ENCODE measurements around the gene ATP5PD. TPM values are rescaled to one million over a fixed set of nuclear protein-coding genes. Genes with fewer than 3 reads are reported as not detected.

Gene ATP5PD
- total and polyA plus RNA-seq, 2 of the 13 experiments (the other 11 are each of a cell fraction or from before 2014, with no cell fraction given) = 158 to 428 TPM

- peak; percentile 88; the same call in 1 of the 2 replicates for TF ChIP-seq GTF3A (CRISPR knock-in tag; conservative IDR thresholded peaks at IDR 0.05)
- TF ChIP-seq, protein P1, sequence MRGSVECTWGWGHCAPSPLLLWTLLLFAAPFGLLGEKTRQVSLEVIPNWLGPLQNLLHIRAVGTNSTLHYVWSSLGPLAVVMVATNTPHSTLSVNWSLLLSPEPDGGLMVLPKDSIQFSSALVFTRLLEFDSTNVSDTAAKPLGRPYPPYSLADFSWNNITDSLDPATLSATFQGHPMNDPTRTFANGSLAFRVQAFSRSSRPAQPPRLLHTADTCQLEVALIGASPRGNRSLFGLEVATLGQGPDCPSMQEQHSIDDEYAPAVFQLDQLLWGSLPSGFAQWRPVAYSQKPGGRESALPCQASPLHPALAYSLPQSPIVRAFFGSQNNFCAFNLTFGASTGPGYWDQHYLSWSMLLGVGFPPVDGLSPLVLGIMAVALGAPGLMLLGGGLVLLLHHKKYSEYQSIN (CRISPR knock-in tag; IDR thresholded peaks at IDR 0.05; ENCODE audit: borderline replicate concordance) = no peak
- peak; percentile 90 for TF ChIP-seq ZBTB20 (CRISPR knock-in tag; IDR thresholded peaks at IDR 0.05; ENCODE audit: borderline replicate concordance, low read depth)
- peak; percentile 79; the same call in 1 of the 2 replicates for TF ChIP-seq ZNF264 (CRISPR knock-in tag; IDR thresholded peaks at IDR 0.05)
- peak; percentile 70; the same call in 1 of the 2 replicates for TF ChIP-seq KLF13 (CRISPR knock-in tag; IDR thresholded peaks at IDR 0.05)
- TF ChIP-seq REL (CRISPR knock-in tag; conservative IDR thresholded peaks at IDR 0.05) = no peak
- TF ChIP-seq MAF1 (CRISPR knock-in tag; IDR thresholded peaks at IDR 0.05; ENCODE audit: borderline replicate concordance) = peak; percentile 99
- peak; percentile 96; the same call in 1 of the 2 replicates for TF ChIP-seq ZNF550 (CRISPR knock-in tag; IDR thresholded peaks at IDR 0.05; ENCODE audit: borderline replicate concordance)
- 0 out of 2 replicates have a peak, but pooled peaks have one; percentile 10 for TF ChIP-seq SRF (IDR thresholded peaks at IDR 0.05; ENCODE audit: low read depth, low read length)
- 0 out of 2 replicates have a peak, but pooled peaks have one; percentile 46 for TF ChIP-seq NR0B2 (CRISPR knock-in tag; IDR thresholded peaks at IDR 0.05)
- TF ChIP-seq ZNF530 (CRISPR knock-in tag; IDR thresholded peaks at IDR 0.05; ENCODE audit: low read depth) = no peak
- peak; percentile 57; the same call in 1 of the 2 replicates for TF ChIP-seq NR2F2 (IDR thresholded peaks at IDR 0.05; ENCODE audit: borderline replicate concordance, low read depth)
- TF ChIP-seq ZNF337 (CRISPR knock-in tag; IDR thresholded peaks at IDR 0.05; ENCODE audit: borderline replicate concordance, low read depth) = no peak
- TF ChIP-seq TP53 (CRISPR knock-in tag; conservative IDR thresholded peaks at IDR 0.05) = 0 out of 2 replicates have a peak, but pooled peaks have one; percentile 76
- TF ChIP-seq, protein P2, sequence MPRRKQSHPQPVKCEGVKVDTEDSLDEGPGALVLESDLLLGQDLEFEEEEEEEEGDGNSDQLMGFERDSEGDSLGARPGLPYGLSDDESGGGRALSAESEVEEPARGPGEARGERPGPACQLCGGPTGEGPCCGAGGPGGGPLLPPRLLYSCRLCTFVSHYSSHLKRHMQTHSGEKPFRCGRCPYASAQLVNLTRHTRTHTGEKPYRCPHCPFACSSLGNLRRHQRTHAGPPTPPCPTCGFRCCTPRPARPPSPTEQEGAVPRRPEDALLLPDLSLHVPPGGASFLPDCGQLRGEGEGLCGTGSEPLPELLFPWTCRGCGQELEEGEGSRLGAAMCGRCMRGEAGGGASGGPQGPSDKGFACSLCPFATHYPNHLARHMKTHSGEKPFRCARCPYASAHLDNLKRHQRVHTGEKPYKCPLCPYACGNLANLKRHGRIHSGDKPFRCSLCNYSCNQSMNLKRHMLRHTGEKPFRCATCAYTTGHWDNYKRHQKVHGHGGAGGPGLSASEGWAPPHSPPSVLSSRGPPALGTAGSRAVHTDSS (CRISPR knock-in tag; conservative IDR thresholded peaks at IDR 0.05) = no peak
- TF ChIP-seq, protein P3, sequence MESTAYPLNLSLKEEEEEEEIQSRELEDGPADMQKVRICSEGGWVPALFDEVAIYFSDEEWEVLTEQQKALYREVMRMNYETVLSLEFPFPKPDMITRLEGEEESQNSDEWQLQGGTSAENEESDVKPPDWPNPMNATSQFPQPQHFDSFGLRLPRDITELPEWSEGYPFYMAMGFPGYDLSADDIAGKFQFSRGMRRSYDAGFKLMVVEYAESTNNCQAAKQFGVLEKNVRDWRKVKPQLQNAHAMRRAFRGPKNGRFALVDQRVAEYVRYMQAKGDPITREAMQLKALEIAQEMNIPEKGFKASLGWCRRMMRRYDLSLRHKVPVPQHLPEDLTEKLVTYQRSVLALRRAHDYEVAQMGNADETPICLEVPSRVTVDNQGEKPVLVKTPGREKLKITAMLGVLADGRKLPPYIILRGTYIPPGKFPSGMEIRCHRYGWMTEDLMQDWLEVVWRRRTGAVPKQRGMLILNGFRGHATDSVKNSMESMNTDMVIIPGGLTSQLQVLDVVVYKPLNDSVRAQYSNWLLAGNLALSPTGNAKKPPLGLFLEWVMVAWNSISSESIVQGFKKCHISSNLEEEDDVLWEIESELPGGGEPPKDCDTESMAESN (CRISPR knock-in tag; conservative IDR thresholded peaks at IDR 0.05) = no peak
- no peak for TF ChIP-seq EZH2 (conservative IDR thresholded peaks at IDR 0.05; ENCODE audit: low read depth, low read length)
- peak; percentile 85; the same call in 1 of the 2 replicates for TF ChIP-seq MYNN (CRISPR knock-in tag; IDR thresholded peaks at IDR 0.05; ENCODE audit: low read depth)
- TF ChIP-seq ZNF547 (CRISPR knock-in tag; IDR thresholded peaks at IDR 0.05) = no peak; the same call in 1 of the 2 replicates
- no peak for TF ChIP-seq NFE2 (CRISPR knock-in tag; IDR thresholded peaks at IDR 0.05)
- 0 out of 2 replicates have a peak, but pooled peaks have one; percentile 40 for TF ChIP-seq ZNF577 (CRISPR knock-in tag; IDR thresholded peaks at IDR 0.05; ENCODE audit: borderline replicate concordance, low read depth)
- peak; percentile 94 for TF ChIP-seq ZSCAN9 (CRISPR knock-in tag; IDR thresholded peaks at IDR 0.05; ENCODE audit: borderline replicate concordance)
- TF ChIP-seq LBX2 (CRISPR knock-in tag; IDR thresholded peaks at IDR 0.05; ENCODE audit: borderline replicate concordance) = peak; percentile 63; the same call in 1 of the 2 replicates
Measured at GRCh38 chr17:75033346-75034235, 13.2 kb downstream of the ATP5PD start (continued).
